Heart right ventricle (tissue), 16 donors: ENCODE data around the gene CD226. TPM values are rescaled to one million over a fixed set of nuclear protein-coding genes. Genes with fewer than 3 reads are reported as not detected.

Experiments
- ATAC-seq, 8 donors: fragments of 200-7000 bp; cut with Tn5 transposase; one replicate each; pipeline ENCODE4 v1.9.1; 2020; ENCODE audit warnings: mild to moderate bottlenecking in 8 of 8, moderate library complexity in 8 of 8, moderate number of reproducible peaks in 1 of 8
- DNase-seq, 2 donors: peaks; one replicate each; pipeline ENCODE4 v3.0.0-alpha.2; 2020
- H3K27ac ChIP-seq, 10 donors: fragments of 200-600 bp; sonication (generic) in 2 of 10; one replicate each; pipeline versions ENCODE4 v1.5.0 to v1.8.0; 2020 to 2022; ENCODE audit warnings: mild to moderate bottlenecking in 3 of 10
- H3K27me3 ChIP-seq, 7 donors: fragments of 200-600 bp; one replicate each; pipeline ENCODE4 v1.8.0; 2021 to 2022; ENCODE audit warnings: mild to moderate bottlenecking in 2 of 7
- H3K36me3 ChIP-seq, 9 donors: fragments of 200-600 bp; sonication (generic) in 1 of 9; one replicate each; pipeline versions ENCODE4 v1.5.0 to v1.8.0; 2020 to 2022; ENCODE audit warnings: mild to moderate bottlenecking in 2 of 9
- H3K4me1 ChIP-seq, 9 donors: fragments of 200-600 bp; sonication (generic) in 1 of 9; one replicate each; pipeline versions ENCODE4 v1.5.0 to v1.8.0; 2020 to 2022; ENCODE audit warnings: mild to moderate bottlenecking in 4 of 9
- H3K4me3 ChIP-seq, 10 donors: fragments of 200-600 bp; sonication (generic) in 2 of 10; one replicate each; pipeline versions ENCODE4 v1.5.0 to v1.8.0; 2020 to 2022; ENCODE audit warnings: mild to moderate bottlenecking in 7 of 10, moderate library complexity in 2 of 10
- H3K9me3 ChIP-seq, 11 donors: fragments of 200-600 bp in 10 of 11; sonication (generic) in 2 of 11; one replicate each; pipeline versions ENCODE4 v1.5.0 to v1.8.0; 2013 to 2022; ENCODE audit warnings: mild to moderate bottlenecking in 2 of 11, control low read depth in 1 of 11, moderate library complexity in 1 of 11
- CTCF ChIP-seq, 9 donors: fragments of 200-600 bp; sonication (generic) in 2 of 9; IDR thresholded peaks; one replicate each; pipeline versions ENCODE4 v1.5.0 to v1.8.0; 2021 to 2022; ENCODE audit warnings: antibody characterized with exemption in 9 of 9, mild to moderate bottlenecking in 5 of 9, moderate library complexity in 1 of 9
- WGBS, 2 donors: extraction: QIAGEN DNeasy Blood & Tissue Kit; methylation state at CpG; one replicate each; pipeline ENCODE4 v1.1.7; 2013; ENCODE audit warnings: inconsistent platforms in 1 of 2; 5-methylcytosine and 5-hydroxymethylcytosine counted together
- intact Hi-C, 10 donors: fragments of 100-400 bp; cut with DNase I; formaldehyde crosslinking; loops; one replicate each; pipeline versions ENCODE4 v1.11.1 to v1.14.2; 2022
- polyA plus RNA-seq, 2 donors: library from polyadenylated mRNA; stranded (reverse); fragments of 200-250 nt; gene quantifications; one replicate each; pipeline ENCODE4 v1.2.3, GENCODE V29; 2013
- total RNA-seq, 10 donors: library from RNA; stranded (reverse); fragmentation: NEBNext Ultra II Directional in 3 of 10; extraction: Animal tissue kit (Norgen Biotek cat#: 25700) in 3 of 10; gene quantifications; one replicate each; pipeline versions ENCODE4 v1.2.1 to v1.2.4, GENCODE V29; 2021 to 2023
- donor health status: Arrhythmogenic right ventricular cardiomyopathy.
- donor health status: ischemic (EF 13 %, LVEDD 7.1; RV severe dilation, severe dysfunction).
- donor health status: healthy with polysubstance abuse.
- donor health status: DM: no; HTN: yes; CAD: no.
- donor health status: DM: no; HTN: no; CAD: no.
- donor health status: ischemic (EF 25% LVEDD 6.9; RV normal size, moderate dysfunction).
- donor health status: ischemic (EF 25% LVEDD 5.7; RV mildly dilated, moderate dysfunction).
- donor health status: healthy.
- donor health status: DM: yes; HTN: yes; CAD: no.
- donor health status: Ischemic cardiomyopathy.
- donor health status: ischemic (EF 35%, LVEDD 5.7; RV mildly dilated, moderate dysfunction).
- donor health status: nonischemic (EF 11% LVEDD 7.7; RV severe dilation, severe dysfunction).
- donor health status: DM: yes; HTN: yes; CAD: no.
- donor health status: PGD.
- donor health status: ischemic (EF 29% LVEDD 5.4; RV normal size, mild dysfunction).
- donor health status: nonischemic (EF 23%, LVEDD 6.1; RV moderate dilation, normal function).

The CD226 gene
- total and polyA plus RNA-seq, 12 donors = 0.19 to 4.1 (median 0.98) TPM

GRCh38 chr18:69844656-69845055 lies 103.0 kb downstream of the CD226 start:
- 92 to 94% methylated on average over 2 of the region's 2 CpGs for WGBS, 2 donors
- H3K27me3 ChIP-seq = no peaks in the 10 kb centered on the region
- intact Hi-C loops = loop anchor here in 3 of 10 donors (10.0 kb wide), 2 partner anchors 210 to 230 kb away; no protein-coding TSS in a partner anchor
- H3K27ac ChIP-seq = no peak overlapping the region
- no peak for ATAC-seq
- peaks cover 0 to 17% (median 10%) of the 10 kb centered on the region in 9 donors for H3K4me1 ChIP-seq
- no peaks in the 10 kb centered on the region for H3K36me3 ChIP-seq
- DNase-seq = no peak
- H3K4me3 ChIP-seq = no peak overlapping the region
- no peak for TF ChIP-seq CTCF (IDR thresholded peaks at IDR 0.05)
- H3K9me3 ChIP-seq = no peaks in the 10 kb centered on the region

- no peaks in the 10 kb centered on the region for H3K27me3 ChIP-seq
- ATAC-seq (no peak), DNase-seq (no peak)
- intact Hi-C loops = loop anchor here in 3 of 10 donors (10.0 kb wide), 2 partner anchors 212 to 232 kb away; no protein-coding TSS in a partner anchor
- no peak for TF ChIP-seq CTCF (IDR thresholded peaks at IDR 0.05)
- H3K27ac ChIP-seq = no peak overlapping the region
- no peaks in the 10 kb centered on the region for H3K9me3 ChIP-seq
- H3K36me3 ChIP-seq = no peaks in the 10 kb centered on the region
- WGBS, 2 donors = 78% methylated on average over 5 of the region's 5 CpGs
- H3K4me1 ChIP-seq = peaks cover 0 to 17% (median 10%) of the 10 kb centered on the region in 9 donors
- H3K4me3 ChIP-seq = no peak overlapping the region
Observed at GRCh38 chr18:69843015-69843414, 104.7 kb downstream of the CD226 start.

GRCh38 chr18:69841117-69841516 lies 106.6 kb downstream of the CD226 start:
- no peaks in the 10 kb centered on the region for H3K36me3 ChIP-seq
- H3K4me3 ChIP-seq = no peak overlapping the region
- no peaks in the 10 kb centered on the region for H3K9me3 ChIP-seq
- H3K27ac ChIP-seq = no peak overlapping the region
- WGBS, 2 donors = 92 to 97% methylated on average over 9 of the region's 9 CpGs
- peaks cover 0 to 8% (median 4%) of the 10 kb centered on the region in 9 donors for H3K4me1 ChIP-seq
- TF ChIP-seq CTCF (IDR thresholded peaks at IDR 0.05) = no peak
- DNase-seq (no peak), ATAC-seq (no peak)
- intact Hi-C loops = loop anchor here in 3 of 10 donors (10.0 kb wide), 2 partner anchors 214 to 234 kb away; no protein-coding TSS in a partner anchor
- no peaks in the 10 kb centered on the region for H3K27me3 ChIP-seq

- intact Hi-C loops = loop anchor here in 3 of 10 donors (10.0 kb wide), 2 partner anchors 214 to 234 kb away; no protein-coding TSS in a partner anchor
Observed at GRCh38 chr18:69840445-69840844, 107.2 kb downstream of the CD226 start.

More at GRCh38 chr18:69840445-69840844, 107.2 kb downstream of the CD226 start:
- Histone ChIP-seq H3K4me1 (peaks cover 0 to 2% (median 0%) of the 10 kb centered on the region in 9 donors), H3K4me3 (no peak overlapping the region), H3K27me3 (no peaks in the 10 kb centered on the region), H3K27ac (no peak overlapping the region), H3K36me3 (no peaks in the 10 kb centered on the region), H3K9me3 (no peaks in the 10 kb centered on the region)
- no peak for TF ChIP-seq CTCF (IDR thresholded peaks at IDR 0.05)
- WGBS, 2 donors = 81 to 89% methylated on average over 7 of the region's 7 CpGs
- DNase-seq (no peak), ATAC-seq (no peak)
